Measurements from ENCODE around the gene AIFM3.

Gene AIFM3

GRCh38 chr22:21025763-21026755, 59.0 kb downstream of the AIFM3 start:
- DNase-seq (ENCODE audit: low read depth in 2 of 2): no peak

- DNase-seq (ENCODE audit: low read depth in 2 of 2): no peak
These were observed 60.0 kb downstream of the AIFM3 start for GRCh38 chr22:21026783-21027692.

- no peak for DNase-seq (ENCODE audit: low read depth in 2 of 2)
These were observed 61.5 kb downstream of the AIFM3 start for GRCh38 chr22:21028277-21029251.

- no peak for DNase-seq (ENCODE audit: low read depth in 2 of 2)
These were observed 62.5 kb downstream of the AIFM3 start for GRCh38 chr22:21029486-21030025.

- no peak for DNase-seq (ENCODE audit: low read depth in 2 of 2)
These were observed 63.0 kb downstream of the AIFM3 start for GRCh38 chr22:21030032-21030431.
